KBM-7 (cell line): ENCODE data around the gene RPA4.

ENCODE experiments used
- DNase-seq: peaks from one replicate; pipeline ENCODE4 v3.0.0-alpha.2; 2015
- in situ Hi-C: fragments of 300-500 bp; cut with MboI; formaldehyde crosslinking; loops from 2 replicates; pipeline ENCODE4 v1.14.3; 2020; ENCODE audit warnings: low sequenced_read_pairs, low pct_unique_long_range_greater_than_20kb, mixed read lengths

The RPA4 gene

GRCh38 chrX:96929036-96929435 is 45.3 kb downstream of the RPA4 start:
- in situ Hi-C loops, result no loop called here
- no peak for DNase-seq
